B cell (primary cell): ENCODE measurements around the gene HBA2.

Source experiments
- EZH2 ChIP-seq: IDR thresholded peaks from 2 replicates; pipeline ENCODE4 v1.6.1; 2012; ENCODE audit warnings: borderline replicate concordance, low read depth, mild to moderate bottlenecking, moderate library complexity, low read length; ENCODE audit not compliant: insufficient read depth, poor library complexity, severe bottlenecking
- TF ChIP-seq, protein P1 (sequence below): fragments of 200-600 bp; IDR thresholded peaks from one replicate; pipeline ENCODE4 v1.8.0; 2022; ENCODE audit warnings: antibody characterized with exemption, mild to moderate bottlenecking

DNA sequence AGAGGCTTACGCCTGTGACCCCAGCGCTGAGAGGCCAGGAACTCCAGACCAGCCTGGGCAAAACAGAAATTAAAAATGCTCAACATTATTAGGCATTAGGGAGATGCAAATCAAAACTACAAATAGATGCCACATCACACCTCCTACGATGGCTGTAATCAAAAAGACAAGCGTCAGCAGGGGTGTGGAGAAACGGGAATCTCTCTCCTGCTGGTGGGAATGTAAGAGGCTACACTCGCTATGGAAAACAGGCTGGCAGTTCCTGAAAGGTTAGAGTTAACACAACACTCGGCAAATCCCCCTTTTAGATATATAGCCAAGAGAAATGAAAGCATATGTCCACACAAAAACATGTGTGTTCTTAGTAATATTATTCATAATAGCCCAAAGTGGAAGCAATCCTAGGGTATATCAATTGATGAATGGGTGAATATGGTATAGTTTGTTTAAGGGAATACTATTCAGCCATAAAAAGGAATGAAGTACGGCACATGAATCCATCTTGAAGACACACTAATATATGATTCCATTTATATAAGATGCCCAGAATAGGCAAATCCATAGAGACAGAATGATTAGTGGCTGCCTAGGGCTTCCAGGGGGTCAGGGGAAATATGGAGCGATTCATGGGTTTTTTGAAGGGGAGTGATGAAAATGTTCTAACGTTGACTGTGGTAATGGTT lies 32.4 kb upstream of the HBA2 start:
- TF ChIP-seq, protein P1, sequence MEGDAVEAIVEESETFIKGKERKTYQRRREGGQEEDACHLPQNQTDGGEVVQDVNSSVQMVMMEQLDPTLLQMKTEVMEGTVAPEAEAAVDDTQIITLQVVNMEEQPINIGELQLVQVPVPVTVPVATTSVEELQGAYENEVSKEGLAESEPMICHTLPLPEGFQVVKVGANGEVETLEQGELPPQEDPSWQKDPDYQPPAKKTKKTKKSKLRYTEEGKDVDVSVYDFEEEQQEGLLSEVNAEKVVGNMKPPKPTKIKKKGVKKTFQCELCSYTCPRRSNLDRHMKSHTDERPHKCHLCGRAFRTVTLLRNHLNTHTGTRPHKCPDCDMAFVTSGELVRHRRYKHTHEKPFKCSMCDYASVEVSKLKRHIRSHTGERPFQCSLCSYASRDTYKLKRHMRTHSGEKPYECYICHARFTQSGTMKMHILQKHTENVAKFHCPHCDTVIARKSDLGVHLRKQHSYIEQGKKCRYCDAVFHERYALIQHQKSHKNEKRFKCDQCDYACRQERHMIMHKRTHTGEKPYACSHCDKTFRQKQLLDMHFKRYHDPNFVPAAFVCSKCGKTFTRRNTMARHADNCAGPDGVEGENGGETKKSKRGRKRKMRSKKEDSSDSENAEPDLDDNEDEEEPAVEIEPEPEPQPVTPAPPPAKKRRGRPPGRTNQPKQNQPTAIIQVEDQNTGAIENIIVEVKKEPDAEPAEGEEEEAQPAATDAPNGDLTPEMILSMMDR, result no peak
- no peak for TF ChIP-seq EZH2
